Muscle layer of duodenum (tissue), 2 donors: ENCODE measurements around the gene ST6GALNAC1.

Experiments used
- H3K27ac ChIP-seq: one replicate; pipeline ENCODE4 v1.7.0; 2013; ENCODE audit warnings: mild to moderate bottlenecking, low read length
- H3K27me3 ChIP-seq: one replicate; pipeline ENCODE4 v1.7.0; 2013; ENCODE audit warnings: low read depth, mild to moderate bottlenecking, control low read depth, low read length
- H3K36me3 ChIP-seq, 2 donors: one replicate each; pipeline ENCODE4 v1.7.0; 2013; ENCODE audit warnings: low read length in 2 of 2, control low read depth in 1 of 2, mild to moderate bottlenecking in 1 of 2; ENCODE audit not compliant: insufficient read depth in 2 of 2, control insufficient read depth in 1 of 2
- H3K4me1 ChIP-seq, 2 donors: one replicate each; pipeline ENCODE4 v1.7.0; 2013; ENCODE audit warnings: low read length in 2 of 2, mild to moderate bottlenecking in 2 of 2, control low read depth in 1 of 2, moderate library complexity in 1 of 2; ENCODE audit not compliant: insufficient read depth in 2 of 2, control insufficient read depth in 1 of 2
- H3K4me3 ChIP-seq, 2 donors: one replicate each; pipeline ENCODE4 v1.7.0; 2013; ENCODE audit warnings: low read length in 2 of 2, low read depth in 1 of 2, mild to moderate bottlenecking in 1 of 2
- H3K9me3 ChIP-seq, 2 donors: one replicate each; pipeline ENCODE4 v1.7.0; 2013; ENCODE audit warnings: low read length in 2 of 2, control low read depth in 1 of 2, mild to moderate bottlenecking in 1 of 2; ENCODE audit not compliant: control insufficient read depth in 1 of 2
- donor health status: healthy.

The ST6GALNAC1 gene

DNA sequence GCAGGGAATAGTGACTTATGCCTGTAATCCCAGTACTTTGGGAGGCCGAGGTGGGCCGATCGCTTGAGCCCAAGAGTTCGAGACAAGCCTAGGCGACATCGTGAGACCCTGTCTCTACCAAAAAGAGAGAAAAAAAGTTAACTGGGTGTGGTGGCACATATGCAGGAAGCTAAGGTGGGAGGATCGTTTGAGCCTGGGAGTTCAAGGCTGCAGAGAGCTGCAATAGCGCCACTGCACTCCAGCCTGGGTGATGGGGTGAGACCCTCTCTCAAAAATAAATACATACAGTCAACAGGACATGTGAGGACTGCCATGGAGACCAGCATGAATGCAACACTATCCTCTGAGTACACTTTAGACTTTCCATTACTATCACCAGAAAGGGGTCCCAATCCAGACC lies 42.5 kb downstream of the ST6GALNAC1 start:
- no peak overlapping the region for H3K27ac ChIP-seq
- no peaks in the 10 kb centered on the region for H3K36me3 ChIP-seq
- no peaks in the 10 kb centered on the region for H3K9me3 ChIP-seq
- H3K4me3 ChIP-seq, result no peak overlapping the region
- H3K27me3 ChIP-seq, result no peaks in the 10 kb centered on the region
- no peaks in the 10 kb centered on the region for H3K4me1 ChIP-seq

DNA sequence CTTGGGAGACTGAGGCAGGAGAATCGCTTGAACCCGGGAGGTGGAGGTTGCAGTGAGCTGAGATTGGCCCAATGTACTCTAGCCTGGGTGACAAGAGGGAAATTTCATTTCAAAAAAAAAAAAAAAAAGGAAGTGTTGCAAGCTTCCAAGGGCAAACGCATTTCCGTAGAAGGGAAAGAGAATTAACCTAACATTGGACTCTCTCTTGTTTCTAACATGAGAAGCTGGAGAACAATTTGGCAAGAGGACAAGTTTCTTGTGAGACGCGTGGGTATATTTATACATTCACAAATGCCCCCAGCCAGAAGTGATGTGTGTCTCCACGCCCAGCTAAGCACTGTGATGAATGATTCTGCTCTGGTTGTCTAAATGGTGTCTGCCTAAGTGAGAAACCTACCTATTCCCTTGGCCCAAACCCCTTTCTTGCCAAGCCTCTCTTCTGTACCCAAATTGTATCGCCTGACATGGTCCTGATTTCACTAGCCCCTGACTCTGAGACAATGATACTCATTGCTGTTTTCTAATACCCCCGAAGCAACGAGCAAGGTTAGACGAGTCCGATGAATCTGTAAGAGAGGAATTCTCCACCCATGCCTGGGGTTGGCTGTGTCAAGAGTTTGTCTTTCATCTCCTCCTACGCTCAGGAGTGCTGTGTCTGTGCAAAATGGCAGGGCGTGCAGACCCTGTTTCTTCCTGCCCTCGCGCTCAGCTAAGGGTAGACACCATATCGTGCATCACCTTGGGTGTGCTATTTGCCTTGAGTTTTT lies 43.7 kb downstream of the ST6GALNAC1 start:
- no peaks in the 10 kb centered on the region for H3K36me3 ChIP-seq
- no peaks in the 10 kb centered on the region for H3K9me3 ChIP-seq
- no peaks in the 10 kb centered on the region for H3K27me3 ChIP-seq
- no peak overlapping the region for H3K4me3 ChIP-seq
- H3K4me1 ChIP-seq, result no peaks in the 10 kb centered on the region
- no peak overlapping the region for H3K27ac ChIP-seq

DNA sequence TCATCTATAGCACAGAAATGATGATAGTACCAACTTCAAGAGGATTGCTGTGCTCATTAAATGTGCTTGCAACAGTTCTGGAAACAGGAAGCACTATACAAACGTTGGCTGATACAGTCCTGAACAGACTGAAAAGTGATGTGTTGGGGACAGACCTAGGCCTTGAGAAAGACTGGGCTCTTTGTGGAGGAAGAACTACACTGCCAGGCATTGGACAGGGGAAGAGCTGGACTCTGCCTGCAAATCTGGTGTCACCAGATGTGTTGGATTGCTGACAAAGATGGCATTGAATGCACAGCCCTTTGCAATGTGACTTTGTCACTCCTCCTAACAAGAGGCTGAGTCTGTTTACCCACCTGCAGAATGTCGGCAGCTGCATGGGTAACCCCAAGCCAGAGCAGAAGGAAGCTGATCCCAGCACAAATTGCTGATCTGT lies 45.5 kb downstream of the ST6GALNAC1 start:
- no peaks in the 10 kb centered on the region for H3K27me3 ChIP-seq
- H3K4me1 ChIP-seq, result no peaks in the 10 kb centered on the region
- no peaks in the 10 kb centered on the region for H3K36me3 ChIP-seq
- no peaks in the 10 kb centered on the region for H3K9me3 ChIP-seq
- H3K4me3 ChIP-seq, result no peak overlapping the region
- H3K27ac ChIP-seq, result no peak overlapping the region

DNA sequence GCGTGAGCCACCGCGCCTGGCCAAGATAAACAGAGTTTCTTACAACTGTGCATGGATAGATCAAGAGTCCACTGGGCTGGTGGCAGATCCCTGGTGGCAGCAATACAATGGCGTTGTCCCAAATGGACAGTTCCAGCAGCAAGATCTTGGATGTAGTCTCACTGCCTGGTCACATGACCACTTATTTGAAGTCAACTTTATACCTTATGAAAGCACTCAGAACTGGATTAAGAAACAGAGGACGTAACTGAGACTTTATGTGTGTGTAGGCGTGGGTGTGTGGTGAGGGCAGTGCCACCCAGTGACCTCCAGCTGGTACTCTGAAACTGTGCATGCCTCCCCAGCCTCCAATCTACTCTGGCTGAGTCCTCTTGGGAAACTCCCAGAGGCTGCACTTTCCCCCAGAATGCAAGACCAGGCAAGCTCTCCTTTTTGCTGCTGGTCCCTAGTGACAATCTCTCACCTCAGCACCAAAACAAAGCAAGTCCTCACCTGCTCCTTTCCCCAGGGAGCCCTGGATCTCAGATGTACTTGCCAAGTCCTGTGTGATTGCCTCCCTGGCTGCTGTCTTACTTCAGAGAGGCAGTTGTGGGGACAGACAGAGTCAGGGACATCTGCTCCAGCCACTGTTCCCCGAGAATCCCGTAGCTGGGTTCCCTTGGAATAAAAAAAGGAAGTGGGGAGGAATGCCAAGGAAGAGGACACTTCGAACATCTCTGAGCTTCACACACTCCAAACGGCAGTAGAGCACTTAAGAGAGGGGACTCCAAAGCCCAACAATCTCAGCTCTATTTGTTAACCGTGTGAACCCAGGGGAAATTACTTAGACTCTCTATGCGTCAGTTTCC lies 46.2 kb downstream of the ST6GALNAC1 start:
- H3K27me3 ChIP-seq, result no peaks in the 10 kb centered on the region
- no peak overlapping the region for H3K27ac ChIP-seq
- H3K9me3 ChIP-seq, result no peaks in the 10 kb centered on the region
- no peaks in the 10 kb centered on the region for H3K4me1 ChIP-seq
- no peaks in the 10 kb centered on the region for H3K36me3 ChIP-seq
- no peak overlapping the region for H3K4me3 ChIP-seq

DNA sequence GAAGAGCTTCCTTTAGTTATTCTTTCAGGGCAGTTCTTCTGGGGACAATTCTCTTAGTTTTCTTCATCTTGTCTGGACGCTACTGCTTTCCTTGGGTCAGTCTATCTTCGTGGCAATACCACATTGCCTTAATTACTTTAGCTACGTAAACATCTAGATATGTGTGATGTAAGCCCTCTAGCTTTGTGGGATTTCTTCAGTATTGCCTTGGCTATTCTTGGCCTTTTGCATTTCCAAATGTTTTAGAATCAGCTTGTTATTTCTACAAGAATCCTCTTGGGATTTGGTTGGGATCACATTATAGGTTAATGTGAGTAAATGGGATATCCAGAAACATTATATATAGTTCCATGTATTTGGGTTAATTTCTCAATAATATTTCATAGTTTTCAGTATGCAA lies 48.9 kb downstream of the ST6GALNAC1 start:
- no peaks in the 10 kb centered on the region for H3K27me3 ChIP-seq
- no peak overlapping the region for H3K27ac ChIP-seq
- H3K4me1 ChIP-seq, result no peaks in the 10 kb centered on the region
- no peak overlapping the region for H3K4me3 ChIP-seq
- H3K36me3 ChIP-seq, result no peaks in the 10 kb centered on the region
- no peaks in the 10 kb centered on the region for H3K9me3 ChIP-seq

DNA sequence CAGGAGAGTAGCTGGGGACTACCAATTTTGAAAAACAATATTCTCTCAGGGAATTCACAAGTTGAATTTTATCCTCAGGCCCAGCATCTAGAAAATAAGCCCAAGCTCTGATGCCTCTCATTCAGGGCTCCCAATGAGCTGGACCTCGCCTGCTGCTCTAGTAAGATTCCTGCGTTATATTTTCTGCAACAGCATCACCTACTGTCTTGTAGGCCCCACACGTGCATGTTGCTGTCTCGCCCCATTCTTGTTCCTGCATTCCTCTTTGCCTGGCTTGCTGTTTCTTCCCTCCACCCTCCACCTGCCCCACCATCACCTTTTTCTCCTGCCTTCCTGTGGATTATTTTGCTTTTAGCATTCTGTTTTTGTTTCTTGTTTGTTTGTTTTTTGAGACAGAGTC lies 49.6 kb downstream of the ST6GALNAC1 start:
- no peak overlapping the region for H3K27ac ChIP-seq
- no peak overlapping the region for H3K4me3 ChIP-seq
- no peaks in the 10 kb centered on the region for H3K36me3 ChIP-seq
- no peaks in the 10 kb centered on the region for H3K27me3 ChIP-seq
- no peaks in the 10 kb centered on the region for H3K9me3 ChIP-seq
- H3K4me1 ChIP-seq, result no peaks in the 10 kb centered on the region

DNA sequence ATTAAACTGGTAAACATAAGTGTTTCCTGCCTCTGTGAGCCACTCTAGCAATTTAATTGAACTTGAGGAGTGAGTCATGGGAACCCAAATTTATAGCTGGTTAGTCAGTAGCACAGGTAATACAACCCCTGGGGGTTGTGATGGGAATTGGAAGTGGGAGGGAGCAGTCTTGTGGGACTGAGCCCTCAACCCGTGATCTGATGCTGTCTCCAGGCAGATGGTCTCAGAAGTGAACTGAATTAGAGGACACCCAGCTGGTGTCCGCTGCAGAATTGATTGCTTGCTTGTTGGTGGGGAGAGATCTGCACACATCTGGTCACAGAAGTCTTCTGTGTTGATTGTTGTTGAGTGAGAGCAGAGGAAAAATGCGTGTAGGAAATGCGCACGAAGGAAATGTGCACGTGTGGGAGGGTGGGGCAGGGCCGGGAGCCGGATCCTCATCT lies 50.2 kb downstream of the ST6GALNAC1 start:
- no peaks in the 10 kb centered on the region for H3K36me3 ChIP-seq
- no peaks in the 10 kb centered on the region for H3K9me3 ChIP-seq
- no peak overlapping the region for H3K4me3 ChIP-seq
- no peak overlapping the region for H3K27ac ChIP-seq
- no peaks in the 10 kb centered on the region for H3K4me1 ChIP-seq
- no peaks in the 10 kb centered on the region for H3K27me3 ChIP-seq

DNA sequence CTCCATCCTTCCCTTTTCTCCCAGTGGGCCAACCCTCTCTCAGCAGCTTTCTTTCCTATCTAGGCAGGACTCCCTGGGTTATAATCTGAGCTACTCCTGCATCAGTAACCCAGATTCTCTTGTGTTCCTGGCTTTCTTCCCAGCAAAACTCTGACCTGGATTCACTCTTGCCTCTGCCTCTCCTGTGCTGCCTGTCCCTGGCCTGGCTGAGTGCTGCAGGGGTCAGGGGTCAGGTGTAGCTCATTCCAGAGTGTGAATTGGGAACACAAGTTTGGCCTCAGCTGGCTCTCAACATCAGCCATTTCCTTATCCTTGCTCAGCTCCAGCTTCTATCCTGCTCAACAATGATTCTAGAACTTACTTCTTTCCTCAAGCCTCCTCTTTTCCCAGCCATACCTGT lies 55.4 kb downstream of the ST6GALNAC1 start:
- H3K4me3 ChIP-seq, result no peak overlapping the region
- H3K4me1 ChIP-seq, result peaks cover 0 to 24% of the 10 kb centered on the region in 2 donors
- peaks cover 17% of the 10 kb centered on the region for H3K27me3 ChIP-seq
- no peaks in the 10 kb centered on the region for H3K9me3 ChIP-seq
- no peaks in the 10 kb centered on the region for H3K36me3 ChIP-seq
- H3K27ac ChIP-seq, result no peak overlapping the region

DNA sequence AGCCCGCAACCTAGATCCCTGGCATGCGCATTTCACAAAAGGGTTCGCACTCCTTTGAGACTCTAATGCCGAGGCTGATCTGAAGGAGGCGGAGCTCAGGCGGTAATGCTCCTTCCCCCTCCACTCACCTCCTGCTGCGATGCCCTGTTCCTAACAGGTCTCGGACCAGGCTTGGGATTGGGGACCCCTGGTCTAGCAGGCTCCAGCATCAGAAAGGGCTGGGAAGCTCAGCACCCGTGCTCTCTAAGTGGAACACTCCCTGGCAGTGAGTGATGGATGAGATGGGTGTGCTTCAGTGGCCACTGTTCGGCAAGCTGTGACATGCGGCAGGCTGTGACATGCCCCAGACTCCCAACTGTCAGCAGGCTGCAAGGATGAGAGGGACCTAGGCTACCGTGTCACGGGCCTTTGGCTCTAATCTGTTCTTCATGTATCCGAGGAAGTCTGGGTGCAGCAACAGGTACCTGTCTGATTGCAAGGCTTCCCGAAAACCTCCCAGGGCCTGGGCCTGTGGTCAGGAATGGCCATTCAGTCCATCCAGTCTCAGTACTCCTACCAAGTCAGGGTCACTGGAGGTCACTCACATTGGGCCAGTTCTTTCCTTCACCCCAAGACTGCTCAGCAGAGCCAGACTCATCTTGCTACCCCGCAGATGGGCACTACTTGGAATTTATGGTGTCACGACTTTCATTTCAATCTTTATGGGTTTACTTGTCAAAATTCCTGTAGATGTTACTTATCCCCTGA lies 56.6 kb downstream of the ST6GALNAC1 start:
- peaks cover 17% of the 10 kb centered on the region for H3K27me3 ChIP-seq
- H3K4me1 ChIP-seq, result peaks cover 0 to 24% of the 10 kb centered on the region in 2 donors
- no peaks in the 10 kb centered on the region for H3K9me3 ChIP-seq
- no peak overlapping the region for H3K27ac ChIP-seq
- H3K4me3 ChIP-seq, result no peak overlapping the region
- no peaks in the 10 kb centered on the region for H3K36me3 ChIP-seq

DNA sequence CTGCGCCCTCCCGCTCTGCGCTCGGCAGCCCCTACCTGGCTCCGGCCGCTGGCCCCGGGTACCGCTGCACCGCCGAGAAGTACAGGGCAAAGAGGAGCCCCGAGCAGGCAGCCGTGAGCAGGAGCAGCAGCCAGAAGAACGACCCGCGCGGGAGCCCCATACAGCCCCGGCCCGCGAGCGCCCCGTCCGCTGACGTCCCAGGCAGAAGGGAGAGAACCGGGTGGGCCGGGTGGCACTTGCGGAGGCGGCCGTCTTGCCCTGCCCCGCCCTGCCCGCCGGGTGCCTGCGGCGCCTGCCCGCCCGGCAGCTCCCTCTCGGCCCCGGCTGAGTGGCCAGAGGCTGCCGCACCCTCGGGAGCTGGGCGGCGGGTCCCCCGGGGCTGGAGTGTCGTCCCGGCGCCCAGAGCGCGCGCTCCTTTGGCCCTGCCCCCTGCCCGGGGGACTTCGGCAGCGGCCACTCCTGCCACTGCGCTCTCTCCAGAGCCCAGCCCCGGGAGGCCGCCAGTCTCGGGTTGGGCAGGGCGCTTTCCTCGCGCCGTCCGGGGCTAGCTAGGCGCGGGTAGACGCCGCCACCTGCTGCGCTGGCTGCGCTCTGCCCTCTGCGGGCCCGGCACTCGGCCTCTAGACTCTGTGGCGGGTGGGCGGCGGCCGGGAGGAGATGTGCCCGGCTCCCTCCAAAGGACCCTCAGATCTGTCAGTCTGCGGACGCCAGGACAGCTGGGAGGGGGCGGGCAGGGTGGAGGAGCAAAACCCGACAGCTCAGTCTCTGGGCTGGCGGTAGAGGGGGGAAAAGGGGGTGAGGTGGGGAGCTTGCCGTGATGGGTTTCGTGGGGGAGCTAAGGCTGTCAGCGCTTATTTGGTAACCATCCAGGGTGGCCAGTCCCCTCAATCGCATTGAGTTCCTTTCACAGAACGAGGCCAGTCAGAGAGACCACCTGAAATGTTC lies 57.6 kb downstream of the ST6GALNAC1 start, which contains the start of gene ST6GALNAC2:
Gene ST6GALNAC2 (minus strand): TSS at position 212 of the 945 bp plus-strand sequence. CDS start 52 bp downstream, at position 160.
- peaks cover 17% of the 10 kb centered on the region for H3K27me3 ChIP-seq
- no peak within 1 kb of the TSS for H3K27ac ChIP-seq
- no peaks in the 10 kb centered on the region for H3K36me3 ChIP-seq
- H3K4me1 ChIP-seq, result peaks cover 0 to 24% of the 10 kb centered on the region in 2 donors
- H3K4me3 ChIP-seq, result peak within 1 kb of the TSS; percentile 52 to 78
- H3K9me3 ChIP-seq, result no peaks in the 10 kb centered on the region
